Right atrium auricular region (tissue), 2 donors: Measurements from ENCODE around the gene CNDP1. TPM values are rescaled to one million over a fixed set of nuclear protein-coding genes. Genes with fewer than 3 reads are reported as not detected.

Source experiments
- DNase-seq: peaks from one replicate; pipeline ENCODE4 v3.0.0-alpha.2; 2019; ENCODE audit warnings: low spot score
- H3K27ac ChIP-seq, 2 donors: fragments of 200-600 bp; sonication (generic); 1 replicate in 1 of 2; 2 replicates in 1 of 2; pipeline ENCODE4 v1.5.1; 2016 to 2019
- H3K27me3 ChIP-seq, 2 donors: fragments of 200-600 bp; sonication (generic); one replicate each; pipeline versions ENCODE4 v1.5.1 to v1.6.0; 2017 to 2019
- H3K36me3 ChIP-seq: fragments of 200-600 bp; sonication (generic); one replicate; pipeline ENCODE4 v1.5.1; 2016
- H3K4me1 ChIP-seq, 2 donors: fragments of 200-600 bp; sonication (generic); one replicate each; pipeline versions ENCODE4 v1.5.1 to v1.6.0; 2017 to 2019
- H3K4me3 ChIP-seq, 2 donors: fragments of 200-600 bp; sonication (generic); 1 replicate in 1 of 2; 2 replicates in 1 of 2; pipeline ENCODE4 v1.5.1; 2017 to 2019; ENCODE audit warnings: mild to moderate bottlenecking in 1 of 2, moderate library complexity in 1 of 2
- H3K9me3 ChIP-seq, 2 donors: fragments of 200-600 bp; sonication (generic); one replicate each; pipeline ENCODE4 v1.5.1; 2019
- CTCF ChIP-seq, 2 donors: fragments of 200-600 bp; sonication (generic); IDR thresholded peaks; one replicate each; pipeline ENCODE4 v1.5.1; 2019; ENCODE audit warnings: antibody characterized with exemption in 2 of 2
- total RNA-seq, 2 donors: library from RNA; depleted of rRNA; stranded (reverse); fragments of >200 nt; gene quantifications; one replicate each; pipeline ENCODE4 v1.1.0, GENCODE V29; 2016

Gene CNDP1
- total RNA-seq, 2 donors from 2014 or later: not detected

- TF ChIP-seq CTCF (IDR thresholded peaks at IDR 0.05): no peak
- H3K36me3 ChIP-seq: peaks cover 79% of the 10 kb centered on the region
- H3K9me3 ChIP-seq: no peaks in the 10 kb centered on the region
- H3K4me3 ChIP-seq: no peak overlapping the region
- no peaks in the 10 kb centered on the region for H3K27me3 ChIP-seq
- H3K4me1 ChIP-seq: no peaks in the 10 kb centered on the region
- no peak for DNase-seq
- H3K27ac ChIP-seq: no peak overlapping the region
Observed at GRCh38 chr18:74516271-74517235, 17.7 kb upstream of the CNDP1 start.

GRCh38 chr18:74517236-74517630 lies 17.1 kb upstream of the CNDP1 start:
- H3K36me3 ChIP-seq: peaks cover 73% of the 10 kb centered on the region
- no peaks in the 10 kb centered on the region for H3K9me3 ChIP-seq
- H3K27me3 ChIP-seq: no peaks in the 10 kb centered on the region
- no peak overlapping the region for H3K27ac ChIP-seq
- no peak for TF ChIP-seq CTCF (IDR thresholded peaks at IDR 0.05)
- DNase-seq: no peak
- H3K4me3 ChIP-seq: no peak overlapping the region
- no peaks in the 10 kb centered on the region for H3K4me1 ChIP-seq

- no peak for TF ChIP-seq CTCF (IDR thresholded peaks at IDR 0.05)
- no peak for DNase-seq
- peaks cover 58% of the 10 kb centered on the region for H3K36me3 ChIP-seq
Observed at GRCh38 chr18:74518456-74519295, 15.6 kb upstream of the CNDP1 start.

GRCh38 chr18:74519320-74520095 lies 14.8 kb upstream of the CNDP1 start:
- TF ChIP-seq CTCF (IDR thresholded peaks at IDR 0.05): no peak
- Histone ChIP-seq H3K27ac (no peak overlapping the region), H3K36me3 (peaks cover 54% of the 10 kb centered on the region), H3K4me1 (no peaks in the 10 kb centered on the region), H3K9me3 (no peaks in the 10 kb centered on the region), H3K4me3 (no peak overlapping the region), H3K27me3 (no peaks in the 10 kb centered on the region)
- DNase-seq: no peak

More at GRCh38 chr18:74518456-74519295, 15.6 kb upstream of the CNDP1 start:
- H3K27me3 ChIP-seq: no peaks in the 10 kb centered on the region
- H3K4me1 ChIP-seq: no peaks in the 10 kb centered on the region
- H3K27ac ChIP-seq: no peak overlapping the region
- no peaks in the 10 kb centered on the region for H3K9me3 ChIP-seq
- H3K4me3 ChIP-seq: no peak overlapping the region

- TF ChIP-seq CTCF (IDR thresholded peaks at IDR 0.05): no peak
- Histone ChIP-seq H3K4me1 (no peaks in the 10 kb centered on the region), H3K27ac (no peak overlapping the region), H3K9me3 (no peaks in the 10 kb centered on the region), H3K27me3 (no peaks in the 10 kb centered on the region), H3K4me3 (no peak overlapping the region), H3K36me3 (peaks cover 54% of the 10 kb centered on the region)
- DNase-seq: no peak
Observed at GRCh38 chr18:74520096-74520833, 14.0 kb upstream of the CNDP1 start.
